CD14-positive monocyte (primary cell): ENCODE data around the gene ANO2. TPM values are rescaled to one million over a fixed set of nuclear protein-coding genes. Genes with fewer than 3 reads are reported as not detected.

Experiments used
- DNase-seq, 3 donors: peaks; one replicate each; pipeline ENCODE4 v3.0.0-alpha.2; 2011 to 2022
- H2AFZ ChIP-seq: 2 replicates; pipeline ENCODE4 v1.6.0; 2012; ENCODE audit warnings: mild to moderate bottlenecking, low read depth, low read length, inconsistent platforms; ENCODE audit not compliant: insufficient read depth, poor library complexity, severe bottlenecking
- H3K27ac ChIP-seq, 2 donors: 1 replicate in 1 of 2; 2 replicates in 1 of 2; pipeline ENCODE4 v1.5.1; 2012 to 2013; ENCODE audit warnings: low read length in 2 of 2, control low read depth in 1 of 2, inconsistent platforms in 1 of 2, low read depth in 1 of 2, mild to moderate bottlenecking in 1 of 2
- H3K27me3 ChIP-seq, 2 donors: one replicate each; pipeline versions ENCODE4 v1.6.0 to v1.6.1; 2011 to 2013; ENCODE audit warnings: low read length in 2 of 2; ENCODE audit not compliant: control insufficient read depth in 2 of 2, insufficient read depth in 2 of 2
- H3K36me3 ChIP-seq, 2 donors: replicated peaks in 1 of 2; 1 replicate in 1 of 2; 2 replicates in 1 of 2; pipeline versions ENCODE4 v1.5.1 to v1.6.1; 2012 to 2013; ENCODE audit warnings: low read length in 2 of 2, control low read depth in 1 of 2, inconsistent platforms in 1 of 2, mild to moderate bottlenecking in 1 of 2; ENCODE audit not compliant: insufficient read depth in 2 of 2, control insufficient read depth in 1 of 2
- H3K4me1 ChIP-seq, 2 donors: 1 replicate in 1 of 2; 2 replicates in 1 of 2; pipeline versions ENCODE4 v1.5.1 to v1.6.1; 2012 to 2013; ENCODE audit warnings: low read length in 2 of 2, control low read depth in 1 of 2, inconsistent platforms in 1 of 2, mild to moderate bottlenecking in 1 of 2, moderate library complexity in 1 of 2; ENCODE audit not compliant: insufficient read depth in 2 of 2, control insufficient read depth in 1 of 2
- H3K4me2 ChIP-seq: replicated peaks from 2 replicates; pipeline ENCODE3; 2012; ENCODE audit warnings: low read length, moderate library complexity, mild to moderate bottlenecking; ENCODE audit not compliant: poor library complexity, severe bottlenecking; ENCODE audit errors: extremely low read depth
- H3K4me3 ChIP-seq, 3 experiments: fragments of 200-600 bp in 1 of 3; sonication (generic) in 1 of 3; replicated peaks in 1 of 3; 1 replicate in 2 of 3; 2 replicates in 1 of 3; pipeline ENCODE4 v1.5.1; 2011 to 2013; ENCODE audit warnings: low read length in 3 of 3, mild to moderate bottlenecking in 3 of 3, control low read depth in 2 of 3, low read depth in 2 of 3, inconsistent platforms in 1 of 3, moderate library complexity in 1 of 3
- H3K79me2 ChIP-seq: 2 replicates; pipeline ENCODE4 v1.6.0; 2012; ENCODE audit warnings: mild to moderate bottlenecking, control low read depth, inconsistent platforms, low read length, moderate library complexity; ENCODE audit not compliant: insufficient read depth
- H3K9ac ChIP-seq: 2 replicates; pipeline ENCODE4 v1.6.0; 2017; ENCODE audit warnings: low read length, mild to moderate bottlenecking; ENCODE audit not compliant: insufficient read depth, poor library complexity, severe bottlenecking
- H3K9me3 ChIP-seq, 2 donors: replicated peaks in 1 of 2; 1 replicate in 1 of 2; 2 replicates in 1 of 2; pipeline versions ENCODE4 v1.5.1 to v1.6.1; 2012 to 2013; ENCODE audit warnings: low read length in 2 of 2, control low read depth in 1 of 2; ENCODE audit not compliant: control insufficient read depth in 1 of 2, insufficient read depth in 1 of 2
- H4K20me1 ChIP-seq: 2 replicates; pipeline ENCODE4 v1.6.0; 2012; ENCODE audit warnings: mild to moderate bottlenecking, low read length, control low read depth, moderate library complexity; ENCODE audit not compliant: insufficient read depth
- H3K27ac Mint-ChIP-seq, 7 donors: one replicate each; pipeline ENCODE4 v1.8.0; 2020; ENCODE audit warnings: mild to moderate bottlenecking in 7 of 7, mixed read lengths in 7 of 7, moderate library complexity in 6 of 7, inconsistent platforms in 2 of 7
- H3K27me3 Mint-ChIP-seq, 3 donors: one replicate each; pipeline ENCODE4 v1.8.0; 2021 to 2022; ENCODE audit warnings: low read depth in 3 of 3, mild to moderate bottlenecking in 3 of 3, mixed read lengths in 3 of 3, moderate library complexity in 3 of 3, inconsistent platforms in 1 of 3
- H3K36me3 Mint-ChIP-seq, 2 donors: one replicate each; pipeline ENCODE4 v1.8.0; 2020; ENCODE audit warnings: mixed read lengths in 2 of 2, inconsistent platforms in 1 of 2, mild to moderate bottlenecking in 1 of 2
- H3K4me1 Mint-ChIP-seq: one replicate; pipeline ENCODE4 v1.8.0; 2020; ENCODE audit warnings: mild to moderate bottlenecking, mixed read lengths
- H3K4me3 Mint-ChIP-seq, 2 donors: one replicate each; pipeline ENCODE4 v1.8.0; 2020; ENCODE audit warnings: mild to moderate bottlenecking in 2 of 2, mixed read lengths in 2 of 2, moderate library complexity in 1 of 2
- H3K9me3 Mint-ChIP-seq, 7 donors: one replicate each; pipeline ENCODE4 v1.8.0; 2020 to 2022; ENCODE audit warnings: mixed read lengths in 7 of 7, mild to moderate bottlenecking in 6 of 7, moderate library complexity in 6 of 7, inconsistent platforms in 2 of 7
- CTCF ChIP-seq: fragments of 200-600 bp; IDR thresholded peaks from one replicate; pipeline ENCODE4 v1.8.0; 2022; ENCODE audit warnings: antibody characterized with exemption, mild to moderate bottlenecking
- WGBS: methylation state at CpG from one replicate; pipeline ENCODE4 v1.1.5; 2013; ENCODE audit warnings: missing lambda C conversion rate; ENCODE audit not compliant: insufficient coverage; 5-methylcytosine and 5-hydroxymethylcytosine counted together
- intact Hi-C, 2 donors: fragments of 100-400 bp; cut with micrococcal nuclease; formaldehyde crosslinking; loops; one replicate each; pipeline versions ENCODE4 v1.15.0 to v1.15.1; 2023
- polyA plus RNA-seq, 3 donors: library from polyadenylated mRNA; depleted of rRNA in 1 of 3; unstranded in 2 of 3; stranded (reverse) in 1 of 3; fragments of 300-500 nt in 2 of 3; fragments of >200 nt in 1 of 3; fragmentation: Illumina TruSeq in 2 of 3; gene quantifications; 1 replicate in 2 of 3; 2 replicates in 1 of 3; pipeline ENCODE4 v1.2.3, GENCODE V29; 2012 to 2021

The ANO2 gene
- polyA plus RNA-seq, 3 donors, result not detected

- WGBS, result 90% methylated on average over 3 of the region's 5 CpGs
- intact Hi-C loops, result no loop called here
- Histone ChIP-seq H2AFZ (no peak overlapping the region), H3K9ac (no peak overlapping the region), H3K4me2 (no peak overlapping the region), H3K27ac (no peak overlapping the region), H3K79me2 (no peaks in the 10 kb centered on the region), H3K27me3 (no peaks in the 10 kb centered on the region), H3K9me3 (no peaks in the 10 kb centered on the region), H3K4me1 (no peaks in the 10 kb centered on the region), H3K4me3 (no peak overlapping the region), H4K20me1 (no peaks in the 10 kb centered on the region), H3K36me3 (no peaks in the 10 kb centered on the region)
- Mint-ChIP-seq H3K9me3 (no peaks in the 10 kb centered on the region), H3K4me1 (peaks cover 3% of the 10 kb centered on the region), H3K27ac (no peak overlapping the region), H3K36me3 (no peaks in the 10 kb centered on the region), H3K27me3 (peaks cover 0 to 2% (median 0%) of the 10 kb centered on the region in 3 donors), H3K4me3 (no peak overlapping the region)
- no peak for DNase-seq
- no peak for TF ChIP-seq CTCF
Observed at GRCh38 chr12:5987573-5987972, 42.5 kb upstream of the ANO2 start.

- peaks cover 3% of the 10 kb centered on the region for H3K4me1 Mint-ChIP-seq
- DNase-seq, result no peak
- no peaks in the 10 kb centered on the region for H3K4me1 ChIP-seq
Observed at GRCh38 chr12:5985471-5985870, 40.4 kb upstream of the ANO2 start.

More at GRCh38 chr12:5985471-5985870, 40.4 kb upstream of the ANO2 start:
- Mint-ChIP-seq H3K27me3 (peaks cover 0 to 2% (median 2%) of the 10 kb centered on the region in 3 donors), H3K4me3 (no peak overlapping the region), H3K27ac (no peak overlapping the region), H3K9me3 (peaks cover 0 to 2% (median 0%) of the 10 kb centered on the region in 7 donors), H3K36me3 (no peaks in the 10 kb centered on the region)
- Histone ChIP-seq H3K9me3 (no peaks in the 10 kb centered on the region), H3K36me3 (no peaks in the 10 kb centered on the region), H4K20me1 (no peaks in the 10 kb centered on the region), H3K27ac (no peak overlapping the region), H3K27me3 (no peaks in the 10 kb centered on the region), H3K4me2 (no peak overlapping the region), H3K4me3 (no peak overlapping the region), H3K9ac (no peak overlapping the region), H2AFZ (no peak overlapping the region), H3K79me2 (no peaks in the 10 kb centered on the region)
- TF ChIP-seq CTCF, result no peak
- intact Hi-C loops, result no loop called here
- 81% methylated on average over 8 of the region's 8 CpGs for WGBS
